Islet of Langerhans (tissue), 1 donor: ENCODE measurements around the gene FBXL17.
A peak's percentile ranks its signal among the peaks of the same experiment; 100 is the strongest.

Experiments used
- FAIRE-seq: peaks from one replicate; lab custom pipeline; 2011; peaks lifted over from hg19 to GRCh38; lab: Jason Lieb, UNC

The FBXL17 gene

DNA sequence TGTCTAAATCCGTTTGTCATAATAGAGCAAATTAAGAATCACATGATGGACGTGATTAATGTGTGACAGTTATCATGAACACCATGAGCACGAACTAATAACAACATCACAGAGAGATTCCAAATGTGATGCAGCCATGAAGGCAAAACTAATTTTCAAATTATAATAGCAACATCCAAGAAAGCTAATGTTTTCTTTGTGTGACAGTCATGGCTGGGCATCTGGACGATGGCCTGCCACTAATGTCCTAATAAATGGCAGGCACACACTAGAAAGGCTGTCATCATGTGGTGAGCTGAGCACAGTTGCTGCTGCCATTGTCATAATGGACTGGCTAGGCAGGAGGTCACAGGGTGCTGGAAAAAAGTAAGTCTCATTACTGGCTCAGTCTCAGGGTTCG lies 431.1 kb downstream of the FBXL17 start:
- no peak for FAIRE-seq

DNA sequence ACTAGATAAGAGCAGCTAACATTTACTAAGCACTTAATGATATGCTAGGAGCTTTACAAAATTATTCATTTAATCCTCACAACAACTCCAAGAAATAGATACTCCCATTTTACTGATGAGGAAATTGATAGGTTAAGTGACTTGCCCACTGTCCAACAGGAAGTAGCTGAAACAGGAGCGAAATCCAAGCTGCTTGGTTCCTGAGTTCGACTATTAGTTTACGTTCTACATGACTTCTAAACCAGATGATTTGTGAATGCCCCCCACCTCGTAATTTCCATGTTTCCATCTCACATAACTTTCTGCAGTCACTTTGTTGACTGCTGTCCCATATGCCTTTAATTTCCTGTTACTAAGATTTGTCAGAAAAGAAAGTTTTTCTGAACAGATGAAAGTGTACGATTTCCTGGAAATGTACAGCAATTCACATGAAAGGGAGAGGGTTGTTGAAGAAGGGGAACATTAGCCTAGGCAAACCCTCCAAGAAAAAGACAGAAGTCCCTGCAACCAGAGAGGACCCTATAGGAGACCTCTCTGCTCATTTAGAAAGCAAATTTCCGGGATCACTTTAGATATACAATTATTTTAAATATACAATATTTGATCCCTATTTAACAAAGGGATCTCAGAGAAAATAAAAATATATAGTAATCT lies 432.1 kb downstream of the FBXL17 start:
- FAIRE-seq = no peak

DNA sequence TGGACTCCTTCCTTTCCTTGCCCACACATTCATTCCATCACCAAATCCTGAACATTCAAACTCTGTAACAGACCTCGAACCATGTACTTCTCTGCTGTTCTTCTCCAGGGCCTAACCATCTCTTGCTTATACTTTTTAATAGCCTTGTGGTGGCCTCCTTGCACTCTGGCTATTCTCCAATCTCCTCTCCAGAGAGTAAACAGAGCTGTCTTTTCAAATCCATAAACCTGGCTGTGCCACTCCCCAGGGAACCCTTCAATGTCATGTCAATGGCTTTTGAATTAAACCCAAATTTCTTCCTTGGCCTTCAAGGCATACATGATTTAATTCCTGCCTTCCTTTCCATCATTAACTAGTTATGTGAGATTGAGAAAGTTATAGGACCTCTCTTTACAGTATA lies 433.5 kb downstream of the FBXL17 start:
- FAIRE-seq = no peak

- FAIRE-seq = no peak
Observed at GRCh38 chr5:107945061-107945460, 436.8 kb downstream of the FBXL17 start.

- no peak for FAIRE-seq
Observed at GRCh38 chr5:107943923-107944322, 438.0 kb downstream of the FBXL17 start.

- no peak for FAIRE-seq
Observed at GRCh38 chr5:107941036-107941435, 440.9 kb downstream of the FBXL17 start.

DNA sequence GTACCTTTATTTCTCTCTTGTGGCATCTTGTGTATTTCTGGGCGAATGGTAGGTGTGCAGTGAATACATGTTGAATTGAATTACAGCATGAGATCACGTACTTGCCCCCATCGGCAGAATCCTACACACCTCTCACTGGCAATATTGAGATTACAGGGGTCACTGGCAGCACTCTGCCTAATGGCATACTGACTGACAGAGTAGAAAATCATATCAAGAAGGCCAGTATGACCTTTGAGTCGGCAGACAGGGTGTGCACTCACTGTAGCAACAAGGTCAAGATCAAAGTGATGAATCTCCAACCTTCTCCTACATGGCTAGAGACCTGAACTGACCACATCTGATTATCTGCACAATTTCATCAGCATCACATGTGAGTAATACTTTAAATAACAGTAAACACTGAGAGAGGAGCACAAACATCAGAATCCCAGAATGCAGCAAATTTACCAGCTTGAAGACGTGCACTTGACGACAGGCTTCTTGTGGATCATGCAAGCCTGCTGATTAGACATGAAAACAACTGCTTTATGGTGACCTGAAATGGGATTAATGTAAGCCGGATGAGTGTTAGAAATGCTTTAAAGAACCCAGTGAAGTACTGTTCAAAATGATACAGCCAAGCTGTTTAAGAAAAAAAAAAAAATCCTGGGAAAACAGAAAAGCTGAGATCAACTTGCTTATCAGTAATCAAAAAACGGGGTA lies 444.1 kb downstream of the FBXL17 start:
- FAIRE-seq = peak; percentile 94

DNA sequence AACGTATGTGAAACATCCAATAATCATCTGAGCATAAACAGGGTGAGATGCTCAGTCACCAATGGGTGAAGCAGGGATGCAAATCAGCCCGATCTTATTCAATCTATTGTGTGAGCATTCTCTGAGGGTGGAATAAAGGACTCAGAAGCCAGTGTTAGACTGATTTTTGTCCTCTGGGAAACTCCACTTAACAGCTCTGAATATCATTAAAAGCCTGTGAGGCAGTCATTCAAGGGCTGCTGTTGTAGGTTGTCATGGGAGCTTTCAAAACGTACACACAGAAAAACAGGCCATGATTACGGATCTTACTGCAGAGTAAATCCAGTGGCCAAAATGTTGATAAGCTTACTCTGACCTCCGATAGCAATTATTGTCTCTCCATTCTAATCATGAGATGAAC lies 444.7 kb downstream of the FBXL17 start:
- peak; percentile 93 for FAIRE-seq

- FAIRE-seq = no peak
Observed at GRCh38 chr5:107936515-107936914, 445.4 kb downstream of the FBXL17 start.

DNA sequence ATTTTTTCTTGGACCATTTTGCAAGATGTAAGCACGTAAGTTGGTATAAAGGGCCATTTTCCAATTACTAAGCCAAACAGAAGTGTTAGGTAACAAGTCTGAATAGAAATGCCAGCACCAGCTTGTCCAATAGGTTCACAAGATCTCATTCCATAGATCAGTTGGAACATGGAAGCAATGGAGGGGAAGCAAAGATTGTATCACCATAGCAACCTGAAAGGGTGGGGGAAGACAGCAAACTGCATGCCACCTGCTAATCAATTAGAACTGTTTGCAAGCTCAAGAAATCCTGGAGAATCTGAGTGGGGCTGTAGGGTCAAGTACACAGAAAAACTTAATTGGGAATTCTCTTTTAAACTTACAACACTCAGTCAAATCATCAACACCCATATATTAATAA lies 446.3 kb downstream of the FBXL17 start:
- no peak for FAIRE-seq

GRCh38 chr5:107933326-107933725 lies 448.6 kb downstream of the FBXL17 start:
- no peak for FAIRE-seq

DNA sequence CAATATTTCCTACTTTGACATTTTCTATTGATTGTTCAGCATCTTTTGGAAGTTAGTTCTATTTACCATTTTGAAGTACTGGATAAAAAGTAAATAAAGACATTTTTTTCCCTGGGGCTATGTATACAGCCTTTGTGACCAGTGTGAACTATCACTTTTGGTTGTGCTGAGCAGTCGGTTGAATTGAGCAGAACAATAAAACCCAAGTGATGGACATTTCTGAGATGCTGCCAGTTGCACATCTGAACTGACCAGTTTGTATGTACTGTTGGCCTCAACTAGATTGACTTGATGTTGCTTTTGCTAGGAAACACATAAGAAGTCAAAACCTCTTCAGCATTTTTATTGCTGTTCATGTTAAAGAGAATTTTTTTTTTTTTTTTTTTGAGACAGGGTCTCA lies 451.0 kb downstream of the FBXL17 start:
- FAIRE-seq = no peak

DNA sequence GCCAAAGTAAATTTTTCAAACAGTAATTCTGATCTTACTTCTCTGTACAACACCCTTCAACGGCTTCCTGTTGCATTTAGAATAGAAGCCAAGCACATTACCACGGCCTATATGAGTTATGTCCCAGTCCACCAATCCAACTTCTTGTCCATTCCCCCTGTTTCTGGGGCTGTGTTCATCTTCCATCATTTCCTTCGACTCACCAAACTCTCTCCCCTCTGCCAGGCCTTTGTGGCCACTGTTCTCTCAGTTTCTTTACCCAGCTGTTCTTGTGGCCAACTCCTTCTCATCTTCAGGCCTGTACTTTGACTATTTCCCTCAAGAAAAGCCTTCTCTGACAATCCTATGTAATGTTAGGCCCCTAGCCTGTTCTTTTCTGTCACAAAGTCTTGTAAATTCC lies 451.8 kb downstream of the FBXL17 start:
- FAIRE-seq = no peak

GRCh38 chr5:107929080-107929479 lies 452.8 kb downstream of the FBXL17 start:
- FAIRE-seq = peak; percentile 24

DNA sequence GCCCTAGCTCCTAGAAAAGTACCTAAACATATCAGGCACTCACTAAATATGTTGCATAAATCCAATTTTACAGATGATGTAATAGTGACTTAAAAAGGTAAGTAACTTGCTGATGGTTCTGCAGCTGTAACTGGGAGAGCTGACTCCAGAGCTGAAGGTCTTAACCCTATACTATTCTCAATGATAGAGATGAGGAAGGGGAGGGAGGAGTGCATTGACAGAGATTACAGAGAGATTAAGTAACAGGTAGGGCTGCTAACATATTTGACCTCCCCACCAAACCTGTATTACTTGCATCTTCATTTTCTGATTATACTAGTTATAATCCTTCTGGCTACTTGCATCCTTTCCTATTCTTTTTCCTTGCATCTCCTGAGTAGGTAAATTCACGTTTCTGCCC lies 455.8 kb downstream of the FBXL17 start:
- no peak for FAIRE-seq

GRCh38 chr5:107925200-107925599 lies 456.7 kb downstream of the FBXL17 start:
- no peak for FAIRE-seq

DNA sequence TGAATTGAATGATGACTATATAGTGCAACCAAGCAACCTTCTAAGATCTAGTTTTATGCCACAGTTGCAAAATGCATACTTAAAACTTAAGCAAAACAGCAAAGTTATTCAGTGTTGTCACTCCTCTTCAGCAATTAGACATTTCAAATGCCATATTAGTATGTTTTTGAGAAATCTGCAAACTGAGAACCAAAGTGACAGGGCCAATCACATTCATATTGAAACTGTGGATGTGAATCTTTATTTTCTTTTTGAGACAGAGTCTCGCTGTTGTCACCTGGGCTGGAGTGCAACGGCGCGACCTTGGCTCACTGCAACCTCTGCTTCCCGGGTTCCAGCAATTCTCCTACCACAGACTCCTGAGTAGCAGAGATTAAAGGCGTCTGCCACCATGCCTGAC lies 461.9 kb downstream of the FBXL17 start:
- no peak for FAIRE-seq

DNA sequence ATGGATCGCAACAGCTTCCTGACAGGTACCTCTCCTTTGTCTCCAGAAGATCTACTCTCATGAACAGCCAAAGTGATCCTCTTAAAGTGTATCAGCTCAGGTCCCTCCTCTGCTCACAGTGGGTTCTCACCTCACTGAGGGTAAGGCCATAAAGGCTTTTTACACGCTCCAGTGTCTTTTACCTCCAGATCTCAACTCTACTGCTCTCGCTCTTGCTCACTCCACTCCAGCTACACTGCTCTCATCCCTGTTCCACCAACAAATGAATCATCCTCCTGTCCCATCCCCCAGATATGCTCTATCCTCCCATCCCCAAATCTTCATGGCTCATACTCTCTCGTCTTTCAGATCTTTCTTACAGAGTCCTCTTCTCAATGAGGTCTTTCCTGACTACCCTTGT lies 462.5 kb downstream of the FBXL17 start:
- no peak for FAIRE-seq

DNA sequence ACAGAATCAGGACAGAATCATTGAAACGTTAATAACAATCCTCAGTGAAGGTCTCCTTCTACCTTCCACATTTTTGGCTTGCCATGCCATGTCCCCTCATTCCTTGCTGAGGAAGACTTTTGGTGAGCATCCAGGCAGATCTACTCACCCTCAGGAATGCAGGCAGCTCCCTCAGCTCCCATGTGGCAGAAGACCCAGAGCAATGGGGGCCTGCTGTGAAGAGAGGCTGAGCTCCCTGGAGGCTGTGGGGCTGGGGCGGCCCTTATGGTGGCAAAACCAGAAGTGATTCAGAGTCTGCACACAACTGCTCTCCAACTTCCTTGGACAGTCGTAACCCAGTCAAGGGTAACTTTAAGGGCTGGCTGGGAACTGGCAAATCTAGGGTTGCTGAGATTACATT lies 463.9 kb downstream of the FBXL17 start:
- FAIRE-seq = no peak

GRCh38 chr5:107916731-107917725 lies 464.9 kb downstream of the FBXL17 start:
- peak; percentile 21 for FAIRE-seq

- FAIRE-seq = peak; percentile 51
Observed at GRCh38 chr5:107915176-107915812, 466.6 kb downstream of the FBXL17 start.

GRCh38 chr5:107913494-107913893 lies 468.4 kb downstream of the FBXL17 start:
- no peak for FAIRE-seq
